Neuron (in vitro differentiated cells): Measurements from ENCODE around the gene SLX4IP.

ENCODE experiments used
- H2AFZ ChIP-seq: one replicate; pipeline ENCODE4 v1.6.1; 2013; ENCODE audit warnings: low read depth, mild to moderate bottlenecking, inconsistent platforms, low read length, moderate library complexity
- H3K27me3 ChIP-seq: one replicate; pipeline ENCODE4 v1.6.1; 2013; ENCODE audit warnings: low read length; ENCODE audit not compliant: insufficient read depth
- H3K36me3 ChIP-seq: one replicate; pipeline ENCODE4 v1.6.1; 2013; ENCODE audit warnings: low read length; ENCODE audit not compliant: insufficient read depth
- H3K4me1 ChIP-seq: one replicate; pipeline ENCODE4 v1.6.1; 2013; ENCODE audit warnings: low read length; ENCODE audit not compliant: insufficient read depth
- H3K4me3 ChIP-seq: 2 replicates; pipeline ENCODE4 v1.5.1; 2013; ENCODE audit warnings: mild to moderate bottlenecking, low read length, moderate library complexity
- H3K9me3 ChIP-seq: one replicate; pipeline ENCODE4 v1.6.1; 2013; ENCODE audit warnings: low read length

SLX4IP gene

GRCh38 chr20:10643560-10643873, 208.4 kb downstream of the SLX4IP start:
- H3K9me3 ChIP-seq: no peaks in the 10 kb centered on the region
- H3K27me3 ChIP-seq: no peaks in the 10 kb centered on the region
- no peak overlapping the region for H3K4me3 ChIP-seq
- H3K4me1 ChIP-seq: peaks cover 25% of the 10 kb centered on the region
- H3K36me3 ChIP-seq: peaks cover 96% of the 10 kb centered on the region
- H2AFZ ChIP-seq: no peak overlapping the region

- H3K9me3 ChIP-seq: no peaks in the 10 kb centered on the region
- H3K4me3 ChIP-seq: no peak overlapping the region
- H3K27me3 ChIP-seq: no peaks in the 10 kb centered on the region
- peaks cover 96% of the 10 kb centered on the region for H3K36me3 ChIP-seq
- no peak overlapping the region for H2AFZ ChIP-seq
- H3K4me1 ChIP-seq: peaks cover 35% of the 10 kb centered on the region
Observed at GRCh38 chr20:10644458-10645204, 209.5 kb downstream of the SLX4IP start.

GRCh38 chr20:10645205-10645570, 210.1 kb downstream of the SLX4IP start:
- no peak overlapping the region for H3K4me3 ChIP-seq
- peaks cover 37% of the 10 kb centered on the region for H3K4me1 ChIP-seq
- no peaks in the 10 kb centered on the region for H3K9me3 ChIP-seq
- H3K27me3 ChIP-seq: no peaks in the 10 kb centered on the region
- no peak overlapping the region for H2AFZ ChIP-seq
- H3K36me3 ChIP-seq: peaks cover 90% of the 10 kb centered on the region

DNA sequence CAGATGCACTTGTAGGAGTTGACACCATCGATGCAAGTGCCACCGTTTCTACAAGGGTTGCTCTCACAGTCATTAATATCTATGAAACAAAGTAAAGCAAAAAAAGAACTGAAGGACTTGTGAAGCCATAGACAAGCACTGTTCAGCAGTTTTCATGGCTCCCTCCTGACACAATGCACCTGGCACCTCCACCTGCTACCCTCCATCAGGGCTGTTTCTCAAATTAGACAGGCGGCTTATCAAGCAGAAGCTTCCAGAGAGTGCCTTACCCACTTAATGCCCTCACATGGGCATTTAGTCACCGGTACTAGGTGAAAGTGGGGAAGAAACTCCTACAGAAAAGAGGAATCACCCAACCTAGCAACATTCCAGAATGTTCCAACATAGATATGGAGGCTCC, 210.9 kb downstream of the SLX4IP start:
- H3K4me3 ChIP-seq: no peak overlapping the region
- peaks cover 87% of the 10 kb centered on the region for H3K36me3 ChIP-seq
- peaks cover 44% of the 10 kb centered on the region for H3K4me1 ChIP-seq
- no peaks in the 10 kb centered on the region for H3K27me3 ChIP-seq
- no peaks in the 10 kb centered on the region for H3K9me3 ChIP-seq
- no peak overlapping the region for H2AFZ ChIP-seq

DNA sequence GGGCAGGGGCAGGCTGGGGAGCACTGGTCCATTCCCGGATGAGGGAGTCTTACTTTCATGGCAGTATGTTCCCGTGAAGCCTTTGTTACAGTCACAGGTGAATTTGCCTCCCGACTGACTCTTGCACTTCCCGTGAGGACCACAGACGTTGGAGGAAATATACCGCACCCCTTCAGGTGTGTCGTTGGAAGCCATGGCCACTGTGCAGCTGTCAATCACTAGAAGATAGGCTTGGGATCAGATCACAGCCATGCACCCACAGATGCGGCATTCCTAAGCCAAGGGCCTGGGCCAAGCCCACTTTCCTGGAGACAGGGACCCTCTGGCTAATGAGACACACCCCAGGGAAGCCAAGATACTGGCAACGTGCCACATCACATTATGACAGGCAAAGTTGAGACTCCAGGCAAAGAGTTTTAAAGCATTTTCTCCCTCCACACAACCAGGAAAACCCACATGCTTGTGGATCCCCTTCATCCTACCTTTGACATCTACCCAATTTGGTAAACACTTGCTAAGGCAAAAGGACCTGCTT, 211.8 kb downstream of the SLX4IP start:
- no peak overlapping the region for H2AFZ ChIP-seq
- peaks cover 87% of the 10 kb centered on the region for H3K36me3 ChIP-seq
- no peaks in the 10 kb centered on the region for H3K9me3 ChIP-seq
- H3K4me3 ChIP-seq: no peak overlapping the region
- H3K27me3 ChIP-seq: no peaks in the 10 kb centered on the region
- peaks cover 46% of the 10 kb centered on the region for H3K4me1 ChIP-seq

- H3K36me3 ChIP-seq: peaks cover 87% of the 10 kb centered on the region
- no peak overlapping the region for H2AFZ ChIP-seq
- H3K4me1 ChIP-seq: peaks cover 48% of the 10 kb centered on the region
- no peak overlapping the region for H3K4me3 ChIP-seq
- no peaks in the 10 kb centered on the region for H3K9me3 ChIP-seq
- H3K27me3 ChIP-seq: no peaks in the 10 kb centered on the region
Observed at GRCh38 chr20:10647471-10647870, 212.4 kb downstream of the SLX4IP start.

- no peaks in the 10 kb centered on the region for H3K27me3 ChIP-seq
Observed at GRCh38 chr20:10647909-10648308, 212.8 kb downstream of the SLX4IP start.

DNA sequence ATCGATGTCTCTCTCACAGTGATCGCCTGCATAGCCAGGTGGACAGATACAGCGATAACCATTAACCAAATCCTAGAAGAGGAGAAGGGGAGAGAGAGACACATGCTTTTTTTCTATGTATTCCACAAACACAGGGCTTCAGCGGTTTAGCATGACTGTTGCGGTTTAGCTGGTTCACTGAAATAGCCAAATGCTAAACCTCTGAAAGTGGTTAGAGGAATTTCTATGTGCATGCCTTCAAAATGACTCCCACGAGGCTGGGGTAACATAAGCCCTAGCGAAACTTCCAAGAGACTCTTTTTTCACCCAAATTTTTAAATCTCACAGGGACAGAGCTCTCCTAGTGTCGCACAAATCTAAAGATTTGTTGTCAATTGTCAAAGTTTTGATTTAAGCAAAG, 213.5 kb downstream of the SLX4IP start:
- peaks cover 81% of the 10 kb centered on the region for H3K36me3 ChIP-seq
- H3K27me3 ChIP-seq: no peaks in the 10 kb centered on the region
- H3K9me3 ChIP-seq: no peaks in the 10 kb centered on the region
- no peak overlapping the region for H2AFZ ChIP-seq
- H3K4me1 ChIP-seq: peaks cover 60% of the 10 kb centered on the region
- H3K4me3 ChIP-seq: no peak overlapping the region

More at GRCh38 chr20:10647909-10648308, 212.8 kb downstream of the SLX4IP start:
- H3K9me3 ChIP-seq: no peaks in the 10 kb centered on the region
- H3K4me1 ChIP-seq: peaks cover 52% of the 10 kb centered on the region
- no peak overlapping the region for H3K4me3 ChIP-seq
- H3K36me3 ChIP-seq: peaks cover 86% of the 10 kb centered on the region
- no peak overlapping the region for H2AFZ ChIP-seq

- Histone ChIP-seq H3K4me3 (no peak overlapping the region), H3K9me3 (no peaks in the 10 kb centered on the region), H3K4me1 (peaks cover 66% of the 10 kb centered on the region), H3K27me3 (no peaks in the 10 kb centered on the region), H2AFZ (no peak overlapping the region), H3K36me3 (peaks cover 81% of the 10 kb centered on the region)
Observed at GRCh38 chr20:10649080-10649796, 214.1 kb downstream of the SLX4IP start.

DNA sequence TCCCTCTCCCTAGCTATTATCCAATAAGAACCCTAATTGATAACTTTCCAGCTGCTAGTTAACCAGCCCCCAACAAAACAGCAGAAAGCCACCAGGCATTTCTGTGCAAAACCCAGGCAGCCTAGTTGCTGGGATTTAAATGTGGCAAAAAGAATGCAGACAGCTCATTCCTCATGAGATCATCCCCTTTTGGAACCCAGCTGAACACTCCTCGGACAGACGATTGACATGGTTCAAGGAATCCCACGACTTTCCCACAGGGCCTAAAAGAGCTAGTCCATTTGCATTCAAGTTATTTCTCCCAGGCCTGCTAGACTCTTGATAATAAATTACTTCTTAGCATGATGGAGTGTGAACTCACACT, 214.7 kb downstream of the SLX4IP start:
- H2AFZ ChIP-seq: no peak overlapping the region
- peaks cover 81% of the 10 kb centered on the region for H3K36me3 ChIP-seq
- no peaks in the 10 kb centered on the region for H3K27me3 ChIP-seq
- no peaks in the 10 kb centered on the region for H3K9me3 ChIP-seq
- no peak overlapping the region for H3K4me3 ChIP-seq
- peaks cover 71% of the 10 kb centered on the region for H3K4me1 ChIP-seq

GRCh38 chr20:10651227-10651990, 216.3 kb downstream of the SLX4IP start:
- Histone ChIP-seq H3K36me3 (peaks cover 81% of the 10 kb centered on the region), H3K9me3 (no peaks in the 10 kb centered on the region)

DNA sequence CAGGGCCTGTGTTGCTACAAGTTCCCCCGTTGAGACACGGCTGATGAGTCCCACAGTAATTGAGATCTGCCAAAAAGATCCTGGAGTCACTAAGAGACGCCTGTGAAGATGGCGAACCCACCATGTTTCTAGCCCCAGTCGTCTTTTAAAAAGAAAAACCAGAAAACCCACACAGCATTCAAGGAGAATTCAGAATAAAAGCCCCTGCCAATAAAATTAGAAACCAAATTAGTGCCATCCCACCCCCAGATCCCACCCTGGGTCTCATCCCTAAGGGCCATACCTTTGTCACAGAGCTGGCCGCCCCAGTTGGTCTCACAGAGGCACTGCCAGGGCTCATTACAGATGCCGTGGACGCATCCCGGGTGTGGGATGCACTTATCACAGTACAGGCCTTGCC, 217.1 kb downstream of the SLX4IP start:
- H3K27me3 ChIP-seq: no peaks in the 10 kb centered on the region
- peaks cover 95% of the 10 kb centered on the region for H3K4me1 ChIP-seq
- H3K9me3 ChIP-seq: no peaks in the 10 kb centered on the region
- peaks cover 81% of the 10 kb centered on the region for H3K36me3 ChIP-seq
- H3K4me3 ChIP-seq: no peak overlapping the region
- H2AFZ ChIP-seq: no peak overlapping the region

More at GRCh38 chr20:10651227-10651990, 216.3 kb downstream of the SLX4IP start:
- Histone ChIP-seq H2AFZ (no peak overlapping the region), H3K4me1 (peaks cover 87% of the 10 kb centered on the region), H3K4me3 (no peak overlapping the region), H3K27me3 (no peaks in the 10 kb centered on the region)

DNA sequence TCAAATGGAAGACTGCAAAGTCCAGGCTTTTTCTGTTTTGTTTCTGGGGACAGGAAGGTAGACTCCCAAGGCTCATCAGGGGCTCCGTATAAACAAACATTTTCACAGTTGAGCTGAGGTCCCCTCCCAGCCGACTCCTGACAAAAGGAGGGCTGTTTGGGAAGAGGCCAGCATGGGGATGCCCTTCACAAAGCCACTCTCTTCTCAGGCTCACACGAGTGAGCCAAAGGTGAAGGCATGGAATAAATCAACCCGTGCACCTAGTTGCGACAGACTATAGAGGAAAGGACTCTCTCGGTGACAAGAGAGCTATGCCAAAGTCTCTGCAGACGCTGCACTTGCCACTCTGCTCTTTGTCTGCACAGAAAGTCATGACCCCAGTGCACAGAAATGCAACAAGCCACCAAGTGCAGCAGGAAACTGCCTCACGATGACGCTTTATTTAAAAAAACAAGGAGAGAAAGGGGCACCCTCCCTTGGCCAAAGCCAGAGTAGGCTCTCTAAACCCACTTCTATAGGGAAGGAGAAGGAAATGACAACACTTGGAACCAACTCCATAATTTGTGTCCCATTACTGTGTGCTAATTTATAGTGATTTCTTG, 217.7 kb downstream of the SLX4IP start:
- Histone ChIP-seq H3K4me3 (no peak overlapping the region), H3K36me3 (peaks cover 81% of the 10 kb centered on the region), H3K27me3 (no peaks in the 10 kb centered on the region)

More for the DNA sequence above, 217.7 kb downstream of the SLX4IP start:
- no peaks in the 10 kb centered on the region for H3K9me3 ChIP-seq
- H2AFZ ChIP-seq: no peak overlapping the region
- peaks cover 99% of the 10 kb centered on the region for H3K4me1 ChIP-seq
